Neural cell (in vitro differentiated cells): ENCODE measurements around the gene TMPRSS2.

ENCODE experiments used
- CTCF ChIP-seq: fragments of 450-650 bp; IDR thresholded peaks from 2 replicates; pipeline ENCODE4 v1.5.1; 2014; ENCODE audit warnings: antibody characterized with exemption, mild to moderate bottlenecking, moderate library complexity; ENCODE audit not compliant: poor library complexity, severe bottlenecking
- EP300 ChIP-seq: fragments of 450-650 bp; conservative IDR thresholded peaks from 2 replicates; pipeline ENCODE4 v1.6.1; 2014; ENCODE audit warnings: antibody characterized with exemption, mild to moderate bottlenecking, moderate library complexity; ENCODE audit not compliant: poor library complexity, severe bottlenecking
- POLR2AphosphoS5 ChIP-seq: IDR thresholded peaks from 2 replicates; pipeline ENCODE4 v1.6.1; 2012

GRCh38 chr21:41444703-41445464 is 63.1 kb downstream of the TMPRSS2 start:
- TF ChIP-seq POLR2AphosphoS5: no peak
- no peak for TF ChIP-seq EP300
- TF ChIP-seq CTCF: no peak
